Body of pancreas (tissue), 4 donors: Measurements from ENCODE around the gene UGDH. TPM values are rescaled to one million over a fixed set of nuclear protein-coding genes. Genes with fewer than 3 reads are reported as not detected.

ENCODE experiments used
- ATAC-seq: fragments of 150-250 bp; one replicate; pipeline ENCODE4 v1.9.1; 2016
- DNase-seq, 4 donors: peaks; one replicate each; pipeline ENCODE4 v3.0.0-alpha.2; 2019
- H3K27ac ChIP-seq, 4 donors: fragments of 200-600 bp; sonication (generic); 1 replicate in 3 of 4; 2 replicates in 1 of 4; pipeline versions ENCODE4 v1.5.1 to v1.6.1; 2016 to 2019; ENCODE audit warnings: mild to moderate bottlenecking in 1 of 4, mixed read lengths in 1 of 4, moderate library complexity in 1 of 4
- H3K27me3 ChIP-seq, 2 donors: fragments of 200-600 bp; sonication (generic); one replicate each; pipeline ENCODE4 v1.6.0; 2016; ENCODE audit warnings: mild to moderate bottlenecking in 1 of 2
- H3K36me3 ChIP-seq, 2 donors: fragments of 200-600 bp; sonication (generic); replicated peaks in 1 of 2; 2 replicates each; pipeline ENCODE4 v1.5.1; 2016; ENCODE audit warnings: low read depth in 2 of 2; ENCODE audit not compliant: insufficient read depth in 1 of 2
- H3K4me1 ChIP-seq: fragments of 200-600 bp; sonication (generic); one replicate; pipeline ENCODE4 v1.6.0; 2016
- H3K4me3 ChIP-seq, 2 donors: fragments of 200-600 bp; sonication (generic); 1 replicate in 1 of 2; 2 replicates in 1 of 2; pipeline ENCODE4 v1.5.1; 2016 to 2019
- H3K9me3 ChIP-seq, 3 donors: fragments of 200-600 bp; sonication (generic); 1 replicate in 2 of 3; 2 replicates in 1 of 3; pipeline ENCODE4 v1.5.1; 2016
- CTCF ChIP-seq, 7 experiments: fragments of 450-650 bp in 4 of 7; fragments of 200-600 bp in 3 of 7; sonication (generic) in 3 of 7; IDR thresholded peaks; one replicate each; pipeline ENCODE4 v1.5.1; 2016 to 2019; ENCODE audit warnings: antibody characterized with exemption in 7 of 7
- POLR2A ChIP-seq, 3 donors: fragments of 450-650 bp; IDR thresholded peaks; one replicate each; pipeline ENCODE4 v1.6.1; 2016; ENCODE audit warnings: antibody characterized with exemption in 3 of 3, mild to moderate bottlenecking in 2 of 3
- WGBS, 2 donors: methylation state at CpG; one replicate each; pipeline ENCODE4 v1.1.5; 2017; 5-methylcytosine and 5-hydroxymethylcytosine counted together
- intact Hi-C: fragments of 100-400 bp; cut with DNase I; formaldehyde crosslinking; loops from one replicate; pipeline ENCODE4 v1.15.1; 2023
- total RNA-seq, 2 donors: library from RNA; depleted of rRNA; stranded (reverse); fragments of >200 nt; gene quantifications; one replicate each; pipeline ENCODE4 v1.1.0, GENCODE V29; 2016

The UGDH gene
- total RNA-seq, 2 donors from 2014 or later: 71.1 to 107 TPM

GRCh38 chr4:39498727-39499020 lies 28.6 kb downstream of the UGDH start:
- Histone ChIP-seq H3K36me3 (peaks cover 13 to 25% of the 10 kb centered on the region in 2 donors), H3K27ac (no peak overlapping the region), H3K4me3 (no peak overlapping the region), H3K9me3 (no peaks in the 10 kb centered on the region), H3K27me3 (no peaks in the 10 kb centered on the region), H3K4me1 (no peaks in the 10 kb centered on the region)
- ATAC-seq (no peak), DNase-seq (no peak)
- intact Hi-C loops: no loop called here
- no peak for TF ChIP-seq CTCF (IDR thresholded peaks at IDR 0.05)
- TF ChIP-seq POLR2A (IDR thresholded peaks at IDR 0.05): no peak

GRCh38 chr4:39497909-39498726 lies 29.1 kb downstream of the UGDH start:
- Histone ChIP-seq H3K4me3 (no peak overlapping the region), H3K27ac (no peak overlapping the region), H3K9me3 (no peaks in the 10 kb centered on the region), H3K4me1 (no peaks in the 10 kb centered on the region), H3K27me3 (no peaks in the 10 kb centered on the region), H3K36me3 (peaks cover 10 to 22% of the 10 kb centered on the region in 2 donors)
- intact Hi-C loops: no loop called here
- TF ChIP-seq POLR2A (IDR thresholded peaks at IDR 0.05): no peak
- no peak for TF ChIP-seq CTCF (IDR thresholded peaks at IDR 0.05)
- ATAC-seq (no peak), DNase-seq (no peak)
- 83 to 85% methylated on average over 1 of the region's 1 CpG for WGBS, 2 donors

- intact Hi-C loops: no loop called here
- DNase-seq: no peak
- Histone ChIP-seq H3K27ac (peak overlapping the region in 1 of 4 donors; percentile 1), H3K4me3 (no peak overlapping the region), H3K9me3 (no peaks in the 10 kb centered on the region), H3K27me3 (no peaks in the 10 kb centered on the region), H3K36me3 (peaks cover 0 to 4% of the 10 kb centered on the region in 2 donors), H3K4me1 (no peaks in the 10 kb centered on the region)
- 46 to 52% methylated on average over 4 of the region's 4 CpGs for WGBS, 2 donors
- TF ChIP-seq CTCF (IDR thresholded peaks at IDR 0.05): no peak
- no peak for TF ChIP-seq POLR2A (IDR thresholded peaks at IDR 0.05)
- ATAC-seq: peak; percentile 52
Measured at GRCh38 chr4:39495446-39496213, 31.6 kb downstream of the UGDH start.

- no peaks in the 10 kb centered on the region for H3K9me3 ChIP-seq
- no peak for TF ChIP-seq POLR2A (IDR thresholded peaks at IDR 0.05)
- no peak for TF ChIP-seq CTCF (IDR thresholded peaks at IDR 0.05)
- intact Hi-C loops: no loop called here
- no peak overlapping the region for H3K27ac ChIP-seq
- 77 to 83% methylated on average over 1 of the region's 1 CpG for WGBS, 2 donors
- no peak overlapping the region for H3K4me3 ChIP-seq
- H3K36me3 ChIP-seq: peaks cover 0 to 3% of the 10 kb centered on the region in 2 donors
- DNase-seq (no peak), ATAC-seq (no peak)
- no peaks in the 10 kb centered on the region for H3K27me3 ChIP-seq
- no peaks in the 10 kb centered on the region for H3K4me1 ChIP-seq
Measured at GRCh38 chr4:39494354-39494753, 32.9 kb downstream of the UGDH start.
